GM18951 (cell line): Measurements from ENCODE around the gene EVX2.

Experiments
- POLR2A ChIP-seq: IDR thresholded peaks from 4 replicates; pipeline ENCODE4 v1.6.1; 2011; ENCODE audit warnings: mild to moderate bottlenecking; ENCODE audit not compliant: insufficient read length, insufficient read depth; ENCODE audit errors: extremely low read depth
- in situ Hi-C: fragments of 300-500 bp; cut with MboI; formaldehyde crosslinking; loops from one replicate; pipeline ENCODE4 v1.12.0; 2022; ENCODE audit warnings: low sequenced_read_pairs, mixed read lengths, inconsistent platforms; ENCODE audit not compliant: unreplicated experiment

EVX2 gene

GRCh38 chr2:176082824-176083751 lies 674 bp downstream of the EVX2 start:
- TF ChIP-seq POLR2A: no peak
- in situ Hi-C loops: no loop called here

GRCh38 chr2:176082525-176082823 lies 1.3 kb downstream of the EVX2 start:
- TF ChIP-seq POLR2A: no peak
- in situ Hi-C loops: no loop called here

GRCh38 chr2:176081837-176082524 lies 1.8 kb downstream of the EVX2 start:
- in situ Hi-C loops: no loop called here
- TF ChIP-seq POLR2A: no peak

- in situ Hi-C loops: no loop called here
Measured at GRCh38 chr2:176081376-176081836, 2.4 kb downstream of the EVX2 start.

GRCh38 chr2:176080540-176081375 lies 3.0 kb downstream of the EVX2 start:
- TF ChIP-seq POLR2A: no peak
- in situ Hi-C loops: no loop called here

More at GRCh38 chr2:176081376-176081836, 2.4 kb downstream of the EVX2 start:
- TF ChIP-seq POLR2A: no peak

- no peak for TF ChIP-seq POLR2A
- in situ Hi-C loops: loop anchor here (10.0 kb wide), 1 partner anchor 395 kb away; no protein-coding TSS in a partner anchor
Measured at GRCh38 chr2:176079831-176080539, 3.8 kb downstream of the EVX2 start.

GRCh38 chr2:176079285-176079830 lies 4.4 kb downstream of the EVX2 start:
- TF ChIP-seq POLR2A: no peak
- in situ Hi-C loops: loop anchor here (10.0 kb wide), 1 partner anchor 395 kb away; no protein-coding TSS in a partner anchor

GRCh38 chr2:176078541-176079284 lies 5.0 kb downstream of the EVX2 start:
- in situ Hi-C loops: loop anchor here (10.0 kb wide), 1 partner anchor 394 kb away; no protein-coding TSS in a partner anchor
- TF ChIP-seq POLR2A: no peak

GRCh38 chr2:176076796-176077195 lies 7.0 kb downstream of the EVX2 start:
- no peak for TF ChIP-seq POLR2A
- in situ Hi-C loops: loop anchor here (10.0 kb wide), 1 partner anchor 392 kb away; no protein-coding TSS in a partner anchor

- in situ Hi-C loops: loop anchor here (10.0 kb wide), 1 partner anchor 391 kb away; no protein-coding TSS in a partner anchor
- no peak for TF ChIP-seq POLR2A
Measured at GRCh38 chr2:176076063-176076462, 7.7 kb downstream of the EVX2 start.

GRCh38 chr2:176075481-176075880 lies 8.3 kb downstream of the EVX2 start:
- no peak for TF ChIP-seq POLR2A
- in situ Hi-C loops: loop anchor here (10.0 kb wide), 1 partner anchor 391 kb away; no protein-coding TSS in a partner anchor
